Panc1 (cell line): ENCODE results near the gene PAAF1. TPM values are rescaled to one million over a fixed set of nuclear protein-coding genes. Genes with fewer than 3 reads are reported as not detected.

ENCODE experiments used
- ATAC-seq: fragments of 200-7000 bp; cut with Tn5 transposase; 2 replicates; pipeline ENCODE4 v1.9.1; 2020; ENCODE audit warnings: mild to moderate bottlenecking, moderate library complexity
- BruUV-seq: library from RNA; stranded (reverse); fragments of 400-500 nt; replicated peaks from 2 replicates; lab custom pipeline; 2021; lab: Mats Ljungman, UMichigan
- CTCF ChIA-PET: fragments of 300-600 bp; sonication (Branson Sonifier 250); formaldehyde crosslinking; loops from one replicate; lab custom pipeline; 2022; ENCODE audit warnings: antibody characterized with exemption; lab: Charles Lee
- POLR2A ChIA-PET: fragments of 300-600 bp; sonication (Branson Sonifier 250); formaldehyde crosslinking; loops from one replicate; lab custom pipeline; 2022; ENCODE audit warnings: antibody characterized with exemption; lab: Charles Lee
- DNase-seq: peaks from one replicate; pipeline ENCODE4 v3.0.0-alpha.2; 2010; ENCODE audit warnings: low read depth, low spot score
- H3K27ac ChIP-seq: 2 replicates; pipeline ENCODE4 v1.5.1; 2011; ENCODE audit warnings: mild to moderate bottlenecking, low read length, inconsistent platforms
- H3K27me3 ChIP-seq: fragments of 200-500 bp; sonication (Bioruptor generic); 2 replicates; pipeline ENCODE4 v1.6.0; 2014; ENCODE audit warnings: low read length, inconsistent platforms; ENCODE audit not compliant: control insufficient read depth, insufficient read depth
- H3K36me3 ChIP-seq: fragments of 200-500 bp; sonication (Bioruptor generic); 2 replicates; pipeline ENCODE4 v1.5.1; 2014; ENCODE audit warnings: inconsistent platforms, mild to moderate bottlenecking, low read length, moderate library complexity; ENCODE audit not compliant: control insufficient read depth, insufficient read depth
- H3K4me1 ChIP-seq: 2 replicates; pipeline ENCODE4 v1.5.1; 2011; ENCODE audit warnings: inconsistent platforms, mild to moderate bottlenecking, low read length, moderate library complexity; ENCODE audit not compliant: control insufficient read depth, insufficient read depth
- H3K4me3 ChIP-seq, 2 experiments: 2 replicates each; pipeline ENCODE4 v1.5.1; 2011 to 2012; ENCODE audit warnings: low read depth in 2 of 2, low read length in 2 of 2, mild to moderate bottlenecking in 2 of 2, inconsistent platforms in 1 of 2, moderate library complexity in 1 of 2
- H3K9me3 ChIP-seq: fragments of 200-500 bp; sonication (Bioruptor generic); 2 replicates; pipeline ENCODE4 v1.5.1; 2014; ENCODE audit warnings: low read depth, mild to moderate bottlenecking, inconsistent platforms, low read length, moderate library complexity; ENCODE audit not compliant: control insufficient read depth, insufficient read depth
- CTCF ChIP-seq: fragments of 450-650 bp; IDR thresholded peaks from 2 replicates; pipeline ENCODE4 v1.5.1; 2017; ENCODE audit warnings: mild to moderate bottlenecking
- POLR2AphosphoS5 ChIP-seq: IDR thresholded peaks from 2 replicates; pipeline ENCODE4 v1.6.1; 2012; ENCODE audit warnings: mild to moderate bottlenecking, low read depth, low read length, moderate library complexity
- REST ChIP-seq, 2 experiments: IDR thresholded peaks; 2 replicates each; pipeline ENCODE4 v1.6.1; 2011 to 2012; ENCODE audit warnings: low read depth in 2 of 2, control low read depth in 1 of 2, low read length in 1 of 2, mild to moderate bottlenecking in 1 of 2, moderate library complexity in 1 of 2; ENCODE audit not compliant: insufficient read depth in 1 of 2
- SIN3A ChIP-seq: IDR thresholded peaks from 2 replicates; pipeline ENCODE4 v1.6.1; 2012; ENCODE audit warnings: low read depth, mild to moderate bottlenecking, low read length, moderate library complexity, borderline replicate concordance; ENCODE audit not compliant: insufficient read depth
- TCF7L2 ChIP-seq: IDR thresholded peaks from 2 replicates; pipeline ENCODE4 v1.6.1; 2011; ENCODE audit warnings: mild to moderate bottlenecking, low read depth, low read length, inconsistent platforms
- in situ Hi-C: cut with HindIII; loops from 2 replicates; pipeline ENCODE4 v1.10.0; 2016; ENCODE audit warnings: low sequenced_read_pairs, low pct_unique_long_range_greater_than_20kb
- intact Hi-C: fragments of 100-400 bp; cut with micrococcal nuclease; formaldehyde crosslinking; loops from one replicate; pipeline ENCODE4 v1.10.0; 2022; ENCODE audit not compliant: unreplicated experiment
- total RNA-seq: library from RNA; stranded (reverse); gene quantifications from one replicate; pipeline ENCODE4 v1.2.1, GENCODE V29; 2021; ENCODE audit not compliant: unreplicated experiment

PAAF1 gene
- total RNA-seq, 1 experiment from 2014 or later = 22.1 TPM

- Histone ChIP-seq H3K27me3 (no peaks in the 10 kb centered on the region), H3K36me3 (no peaks in the 10 kb centered on the region; the same call in 1 of the 2 replicates), H3K4me3 (no peak overlapping the region), H3K27ac (no peak overlapping the region), H3K9me3 (no peaks in the 10 kb centered on the region), H3K4me1 (no peaks in the 10 kb centered on the region)
- ATAC-seq (no peak), DNase-seq (no peak)
- BruUV-seq = no TSS peak
- TF ChIP-seq TCF7L2 = no peak
- TF ChIP-seq POLR2AphosphoS5 = no peak
- no peak for TF ChIP-seq CTCF
- no peak for TF ChIP-seq REST (IDR thresholded peaks at IDR 0.05; ENCODE audit: insufficient read depth in 1 of 2, low read depth in 2 of 2, low read length in 1 of 2)
- no peak for TF ChIP-seq SIN3A
- intact Hi-C loops (no loop called here), in situ Hi-C loops (no loop called here)
- ChIA-PET POLR2A (no interaction called here), CTCF (no interaction called here)
These were observed 16.2 kb downstream of the PAAF1 start for GRCh38 chr11:73893041-73893440.

GRCh38 chr11:73894725-73895335 is 18.0 kb downstream of the PAAF1 start:
- in situ Hi-C loops (no loop called here), intact Hi-C loops (no loop called here)
- Histone ChIP-seq H3K36me3 (no peaks in the 10 kb centered on the region), H3K9me3 (no peaks in the 10 kb centered on the region), H3K27ac (no peak overlapping the region), H3K4me3 (no peak overlapping the region), H3K27me3 (no peaks in the 10 kb centered on the region), H3K4me1 (no peaks in the 10 kb centered on the region)
- TF ChIP-seq TCF7L2 (no peak), POLR2AphosphoS5 (no peak), CTCF (no peak), SIN3A (no peak), REST (IDR thresholded peaks at IDR 0.05; ENCODE audit: insufficient read depth in 1 of 2, low read depth in 2 of 2, low read length in 1 of 2) (no peak)
- ChIA-PET CTCF (no interaction called here), POLR2A (no interaction called here)
- no TSS peak for BruUV-seq
- no peak for ATAC-seq
- DNase-seq = no peak
